ENCODE measurements around the gene DOCK10.

The DOCK10 gene

GRCh38 chr2:224969095-224969494 lies 73.2 kb downstream of the DOCK10 start:
- no peak overlapping the region for H3K27ac ChIP-seq (ENCODE audit: extremely low read depth, low read depth, low read length)
- CTCF ChIA-PET: interaction anchor here (0.8 kb wide), 1 partner anchor 60 kb away, joined by 3 read pairs; no protein-coding TSS in a partner anchor
- H3K36me3 ChIP-seq (ENCODE audit: control insufficient read depth in 2 of 2, insufficient read depth in 1 of 2, low read length in 2 of 2): no peaks in the 10 kb centered on the region
- TF ChIP-seq ZBTB17 (tag by site-specific recombination; IDR thresholded peaks at IDR 0.05) (no peak), ZNF175 (tag by site-specific recombination; IDR thresholded peaks at IDR 0.05) (no peak), SP3 (tag by site-specific recombination; IDR thresholded peaks at IDR 0.05) (no peak), ZNF148 (tag by site-specific recombination; IDR thresholded peaks at IDR 0.05; ENCODE audit: borderline replicate concordance) (no peak), OSR2 (tag by site-specific recombination; IDR thresholded peaks at IDR 0.05) (no peak), MEIS1 (CRISPR knock-in tag; IDR thresholded peaks at IDR 0.05; ENCODE audit: borderline replicate concordance) (no peak), ZBTB48 (tag by site-specific recombination; IDR thresholded peaks at IDR 0.05) (no peak), KLF10 (tag by site-specific recombination; IDR thresholded peaks at IDR 0.05) (no peak), HIC1 (tag by site-specific recombination; IDR thresholded peaks at IDR 0.05) (no peak), ZNF169 (tag by site-specific recombination; IDR thresholded peaks at IDR 0.05) (no peak), ZNF138 (tag by site-specific recombination; IDR thresholded peaks at IDR 0.05; ENCODE audit: borderline replicate concordance) (no peak), ZNF518A (tag by site-specific recombination; conservative IDR thresholded peaks at IDR 0.05; ENCODE audit: low read depth) (no peak), ZNF19 (tag by site-specific recombination; IDR thresholded peaks at IDR 0.05; ENCODE audit: low read depth) (no peak), PRDM6 (tag by site-specific recombination; IDR thresholded peaks at IDR 0.05) (no peak), GLI4 (tag by site-specific recombination; IDR thresholded peaks at IDR 0.05) (no peak), ZBTB26 (tag by site-specific recombination; optimal IDR thresholded peaks at IDR 0.05) (no peak), SCRT1 (tag by site-specific recombination; IDR thresholded peaks at IDR 0.05; ENCODE audit: borderline replicate concordance) (no peak), AEBP2 (tag by site-specific recombination; IDR thresholded peaks at IDR 0.05; ENCODE audit: borderline replicate concordance) (no peak)
- POLR2A ChIA-PET: no interaction called here
- H3K9me3 ChIP-seq (ENCODE audit: control insufficient read depth, insufficient read depth, low read depth, low read length): no peaks in the 10 kb centered on the region
- H3K4me3 ChIP-seq (ENCODE audit: low read depth, low read length): no peak overlapping the region
- H3K4me1 ChIP-seq (ENCODE audit: control insufficient read depth, insufficient read depth, low read length): no peaks in the 10 kb centered on the region
